Measurements from ENCODE around the gene XYLT1.

GRCh38 chr16:17414916-17415315, 55.8 kb downstream of the XYLT1 start:
- TF ChIP-seq, protein P1, sequence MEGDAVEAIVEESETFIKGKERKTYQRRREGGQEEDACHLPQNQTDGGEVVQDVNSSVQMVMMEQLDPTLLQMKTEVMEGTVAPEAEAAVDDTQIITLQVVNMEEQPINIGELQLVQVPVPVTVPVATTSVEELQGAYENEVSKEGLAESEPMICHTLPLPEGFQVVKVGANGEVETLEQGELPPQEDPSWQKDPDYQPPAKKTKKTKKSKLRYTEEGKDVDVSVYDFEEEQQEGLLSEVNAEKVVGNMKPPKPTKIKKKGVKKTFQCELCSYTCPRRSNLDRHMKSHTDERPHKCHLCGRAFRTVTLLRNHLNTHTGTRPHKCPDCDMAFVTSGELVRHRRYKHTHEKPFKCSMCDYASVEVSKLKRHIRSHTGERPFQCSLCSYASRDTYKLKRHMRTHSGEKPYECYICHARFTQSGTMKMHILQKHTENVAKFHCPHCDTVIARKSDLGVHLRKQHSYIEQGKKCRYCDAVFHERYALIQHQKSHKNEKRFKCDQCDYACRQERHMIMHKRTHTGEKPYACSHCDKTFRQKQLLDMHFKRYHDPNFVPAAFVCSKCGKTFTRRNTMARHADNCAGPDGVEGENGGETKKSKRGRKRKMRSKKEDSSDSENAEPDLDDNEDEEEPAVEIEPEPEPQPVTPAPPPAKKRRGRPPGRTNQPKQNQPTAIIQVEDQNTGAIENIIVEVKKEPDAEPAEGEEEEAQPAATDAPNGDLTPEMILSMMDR (IDR thresholded peaks at IDR 0.05) = no peak
- TF ChIP-seq TAF1 (IDR thresholded peaks at IDR 0.05; ENCODE audit: borderline replicate concordance, low read depth, low read length) (no peak), REST (IDR thresholded peaks at IDR 0.05; ENCODE audit: low read depth, low read length) (no peak), GATA2 (CRISPR knock-in tag; IDR thresholded peaks at IDR 0.05) (no peak), EP300 (IDR thresholded peaks at IDR 0.05; ENCODE audit: borderline replicate concordance in 1 of 2, low read depth in 1 of 2, low read length in 1 of 2) (no peak), SMC3 (IDR thresholded peaks at IDR 0.05; ENCODE audit: low read depth, low read length) (no peak), ELF1 (IDR thresholded peaks at IDR 0.05) (no peak), NFIC (IDR thresholded peaks at IDR 0.05; ENCODE audit: borderline replicate concordance) (no peak), JUND (IDR thresholded peaks at IDR 0.05) (no peak), TEAD4 (IDR thresholded peaks at IDR 0.05; ENCODE audit: borderline replicate concordance, insufficient read depth) (no peak), FOXM1 (IDR thresholded peaks at IDR 0.05; ENCODE audit: low read depth) (no peak)

Measured in SK-N-SH (cell line).